ENCODE measurements around the gene AICDA.
"Not testable (repeated sequence)": the region's sequence is repeated elsewhere in the genome, so short reads cannot be mapped to it uniquely, and the experiment has no call there.

AICDA gene

DNA sequence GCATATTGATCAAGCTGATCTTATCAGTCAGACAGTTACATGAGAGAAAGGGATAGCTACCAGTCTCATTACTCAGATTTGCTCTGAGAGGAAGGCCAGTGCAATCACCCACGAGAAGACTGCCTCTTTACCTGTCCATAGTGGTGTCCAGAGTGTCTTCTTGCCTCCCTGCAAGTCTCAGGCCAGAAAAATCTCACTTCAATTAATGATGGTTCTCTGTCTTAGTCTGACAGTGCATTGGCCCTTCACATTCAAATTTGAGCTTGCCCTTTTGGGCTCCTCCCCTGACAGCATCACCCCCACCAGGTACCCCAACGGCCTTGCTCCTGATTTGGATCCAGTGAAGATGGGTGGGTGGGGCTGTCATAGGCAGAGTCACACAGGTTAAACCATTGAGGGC lies at the start of gene AICDA:
TSS of gene AICDA (minus strand) at position 231 of the 400 bp plus-strand sequence. CDS start at position 139, 92 bp downstream.
- DNase-seq, result no peak

DNA sequence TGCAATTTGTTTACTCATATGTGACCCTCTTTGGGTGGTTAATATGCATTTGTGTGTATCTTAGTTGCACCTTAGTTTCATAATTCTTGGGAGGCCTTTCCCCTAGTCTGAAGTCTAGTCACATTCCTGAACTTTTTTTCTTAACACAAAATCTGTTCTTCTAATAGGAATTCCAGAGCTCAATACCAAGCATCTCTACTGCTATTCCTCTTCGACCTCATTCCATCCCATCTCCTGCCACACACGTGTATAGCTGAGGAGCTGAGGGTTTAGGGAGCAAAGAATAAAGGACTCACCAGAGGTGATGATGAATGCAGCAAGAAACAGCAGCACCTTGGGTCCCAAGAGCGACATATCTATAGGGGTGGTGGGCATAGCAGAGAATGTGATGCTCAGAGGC lies 49.1 kb upstream of the AICDA start:
- no peak for DNase-seq

DNA sequence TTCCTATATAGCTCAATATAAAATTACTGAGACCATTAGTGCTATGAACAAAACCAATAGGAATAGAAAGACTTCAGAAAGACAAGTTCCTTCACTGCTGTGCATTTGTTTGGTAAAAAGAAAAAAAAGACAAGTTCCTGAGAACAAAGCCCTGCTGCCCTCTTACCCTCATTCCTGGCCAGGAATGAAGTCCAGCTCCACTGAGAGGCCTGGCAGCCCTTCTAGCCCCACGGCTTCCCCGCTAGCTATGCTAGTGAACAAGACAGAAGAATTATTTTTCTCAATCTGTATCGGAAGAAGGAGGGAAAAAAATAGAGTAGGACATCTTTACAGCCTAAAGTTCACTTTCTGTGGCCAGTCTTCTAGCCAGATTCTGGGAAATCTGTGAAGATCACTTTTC lies 48.4 kb upstream of the AICDA start:
- DNase-seq, result no peak

DNA sequence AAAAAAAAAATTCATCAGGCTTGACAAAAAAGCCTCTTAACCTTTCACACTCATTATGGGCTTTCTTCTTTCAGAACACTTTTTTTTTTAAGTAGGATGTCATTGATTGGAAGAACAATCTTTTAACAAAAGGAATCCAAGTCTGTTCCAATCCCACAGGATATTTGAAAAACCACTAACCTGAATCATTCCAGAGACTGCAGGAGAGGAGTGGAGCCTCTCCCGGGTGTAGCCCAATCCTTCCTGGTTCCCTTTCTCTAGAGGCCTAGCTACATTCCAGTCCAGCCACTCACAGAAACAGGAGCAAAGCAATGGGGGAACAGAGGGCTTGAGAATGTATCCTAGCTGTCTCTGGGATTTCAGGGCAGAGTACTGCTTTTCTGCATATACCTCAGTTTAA lies 45.7 kb upstream of the AICDA start:
- no peak for DNase-seq

DNA sequence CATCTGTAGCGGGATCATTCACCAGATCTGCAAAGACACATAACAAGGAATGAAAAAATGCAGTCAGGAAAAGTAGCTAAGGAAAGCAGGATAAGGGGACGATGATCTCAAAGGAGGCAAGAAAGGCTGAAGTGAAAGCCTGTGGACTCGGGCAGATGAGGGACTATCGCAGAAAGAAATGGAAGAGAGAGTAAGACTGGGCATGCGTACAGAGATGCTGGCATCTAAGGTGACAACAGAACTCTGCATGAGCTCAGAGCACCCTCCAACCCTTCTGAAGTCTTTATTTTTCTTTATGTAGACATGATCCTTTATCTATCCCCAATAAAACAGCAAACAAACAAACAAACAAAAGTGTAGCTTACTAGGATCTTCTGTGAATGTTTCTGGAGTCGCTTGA lies 42.8 kb upstream of the AICDA start:
- DNase-seq, result no peak

DNA sequence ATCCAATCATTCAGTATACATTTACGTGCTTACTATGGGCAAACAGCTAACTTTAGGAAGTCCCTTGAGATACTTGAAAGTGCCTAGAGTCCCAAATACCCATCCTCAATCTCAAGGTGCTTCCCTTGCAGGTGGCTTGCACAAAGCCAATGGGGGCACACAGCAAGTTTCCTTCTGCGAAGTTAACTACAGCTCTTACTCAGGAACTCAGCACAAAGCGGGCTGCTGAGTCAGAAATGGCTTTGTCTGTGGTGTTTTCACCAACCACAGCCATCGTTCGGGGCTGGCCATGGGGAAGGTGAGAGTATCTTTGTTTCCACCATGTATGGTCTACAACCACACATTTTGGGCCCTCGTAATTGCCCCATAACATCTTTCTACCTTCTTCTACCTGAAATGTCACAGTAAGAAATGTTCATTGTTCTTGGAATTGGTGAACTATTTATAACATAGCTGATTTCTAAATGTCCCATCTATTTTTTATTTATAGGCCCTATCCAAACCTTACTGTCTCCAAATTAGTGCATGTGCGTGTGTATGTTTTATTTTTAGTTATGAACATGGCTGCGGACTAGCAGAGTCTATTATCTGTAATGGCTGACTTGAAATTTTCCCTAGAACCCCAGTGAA lies 36.0 kb upstream of the AICDA start:
- peak; percentile 69 for DNase-seq

DNA sequence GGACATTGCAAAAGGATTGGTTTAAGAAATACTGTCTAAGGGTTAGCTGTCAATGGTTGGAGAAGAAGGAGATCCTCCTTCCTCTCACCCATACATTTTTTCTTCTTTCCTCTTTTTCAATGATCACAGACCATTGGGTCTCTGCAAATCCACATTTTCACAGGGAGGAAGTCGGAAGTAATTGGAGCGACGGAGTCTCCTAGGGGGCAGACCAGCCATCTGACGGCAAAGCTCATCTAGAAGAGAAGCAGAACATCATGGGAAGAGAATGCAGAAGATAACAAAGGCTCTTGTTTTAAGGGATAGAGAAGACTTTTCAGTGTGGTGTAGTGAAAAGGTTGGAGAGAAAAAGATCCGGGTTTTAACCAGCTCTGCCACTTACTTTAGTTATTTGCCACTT lies 35.3 kb upstream of the AICDA start:
- DNase-seq, result no peak

DNA sequence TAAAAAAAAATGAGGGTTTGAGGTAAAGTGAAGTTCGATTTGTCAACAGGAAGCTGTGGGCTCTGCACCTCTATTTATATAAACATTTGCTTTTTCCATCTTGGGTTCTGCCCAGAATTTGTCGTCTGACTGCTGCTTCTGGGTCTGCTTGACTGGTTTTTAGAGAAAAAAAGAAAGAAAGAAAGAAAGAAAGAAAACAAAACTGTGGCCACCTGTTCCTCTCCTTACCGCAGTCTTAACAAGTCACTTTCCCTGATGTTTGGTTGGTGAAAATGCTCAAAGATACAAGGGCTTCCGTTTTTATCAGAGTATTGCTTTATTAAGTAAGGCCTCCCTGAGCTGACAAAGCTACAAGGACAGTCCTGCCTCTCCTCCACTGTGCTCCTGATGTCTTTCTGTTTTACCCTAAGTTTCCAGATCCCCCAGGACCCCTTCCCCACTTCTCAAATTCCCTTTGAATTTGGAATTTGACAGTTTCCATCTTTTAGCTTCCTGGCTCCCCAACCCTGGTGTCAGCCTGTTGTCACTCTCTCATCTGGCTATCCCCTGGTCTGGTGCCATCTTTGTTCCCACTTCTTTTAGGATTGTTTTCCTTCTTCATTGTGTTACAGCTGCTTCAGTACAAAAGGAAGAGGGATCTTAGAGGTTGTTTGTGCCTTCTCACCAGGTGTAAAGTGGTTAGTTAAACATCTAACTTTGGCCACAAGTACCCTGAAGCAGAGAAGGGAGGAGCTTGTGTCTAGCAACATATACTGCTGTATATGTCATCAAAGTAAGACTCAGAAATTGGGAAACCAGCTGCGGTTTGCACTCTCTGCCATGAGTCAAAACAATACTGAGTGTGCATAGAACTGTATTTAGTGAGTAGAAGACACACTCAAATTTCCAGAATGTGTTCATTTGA lies 31.9 kb upstream of the AICDA start:
- no peak for DNase-seq

DNA sequence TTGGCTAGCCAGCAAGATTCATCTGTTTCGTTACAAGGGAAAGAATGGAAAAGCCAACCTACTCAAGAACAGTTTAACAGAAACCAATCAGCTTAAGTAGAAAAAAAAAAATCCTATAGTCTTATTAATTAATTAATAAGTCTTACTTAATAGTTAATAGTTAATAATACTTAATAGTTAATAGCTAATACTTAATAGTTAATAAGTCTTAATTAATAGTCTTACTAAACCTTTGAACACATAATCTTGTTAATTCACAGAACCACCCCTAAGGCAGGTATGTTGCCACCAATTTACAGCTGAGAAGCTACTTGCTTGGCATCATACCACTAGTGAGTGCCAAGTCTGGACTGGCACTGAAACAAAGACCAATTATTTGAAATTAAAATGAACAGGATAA lies 30.1 kb upstream of the AICDA start:
- no peak for DNase-seq

DNA sequence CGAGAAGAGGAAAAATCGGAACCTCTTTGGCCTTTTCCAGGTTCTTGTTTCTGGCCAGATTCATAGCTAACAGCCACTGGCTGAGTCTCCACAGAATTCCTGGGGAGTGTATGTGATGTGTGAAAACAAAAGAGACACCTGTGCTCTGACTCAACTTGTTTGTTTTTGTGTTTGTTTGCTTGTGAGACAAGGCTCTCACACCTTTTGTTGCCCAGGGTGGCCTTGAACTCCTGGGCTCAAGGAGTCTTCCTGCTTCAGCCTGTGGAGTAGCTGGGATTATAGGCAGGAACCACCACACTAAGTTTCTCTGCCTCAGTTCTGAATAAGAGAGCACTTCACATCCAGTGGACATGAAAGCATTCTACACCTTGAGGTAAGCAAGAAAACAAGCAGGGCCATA lies 27.3 kb upstream of the AICDA start:
- DNase-seq, result no peak

DNA sequence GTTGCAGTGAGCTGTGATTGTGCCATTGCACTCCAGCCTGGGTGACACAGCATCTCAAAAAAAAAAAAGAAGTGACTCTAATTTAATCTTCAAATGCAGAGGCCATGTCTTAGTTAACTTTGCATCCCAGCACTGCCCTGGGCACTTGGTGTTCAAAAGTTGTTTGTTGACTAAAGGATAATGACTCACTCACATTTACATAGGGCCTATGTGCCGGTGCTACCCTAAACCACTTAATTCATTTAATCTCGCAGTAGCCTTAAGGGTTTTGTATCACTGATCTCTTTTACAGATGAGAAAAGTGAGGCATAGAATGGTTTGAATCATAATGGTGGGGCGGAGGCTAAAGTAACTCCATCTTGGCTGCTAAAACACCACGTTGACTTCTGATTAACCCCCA lies 26.3 kb upstream of the AICDA start:
- DNase-seq, result no peak

DNA sequence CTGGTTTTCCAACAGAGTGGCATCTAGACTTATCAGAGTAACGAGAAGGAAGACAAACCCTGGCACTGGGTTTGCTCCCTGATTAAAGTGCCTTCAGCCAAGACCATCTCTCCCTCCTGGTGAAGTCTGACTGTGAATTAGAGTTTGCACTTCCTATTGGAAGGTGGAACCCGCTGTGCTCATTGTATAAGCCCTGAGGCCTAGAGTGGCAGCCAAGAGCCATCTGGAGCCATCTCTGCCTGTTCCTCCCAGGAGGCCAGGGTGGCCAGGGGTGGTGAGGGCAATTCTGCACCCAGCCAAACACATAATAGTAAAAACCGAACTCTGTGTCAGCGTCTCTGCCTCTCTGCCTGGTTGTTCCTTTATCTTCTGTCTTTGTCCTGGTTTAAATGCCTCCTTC lies 25.0 kb upstream of the AICDA start:
- DNase-seq, result no peak

DNA sequence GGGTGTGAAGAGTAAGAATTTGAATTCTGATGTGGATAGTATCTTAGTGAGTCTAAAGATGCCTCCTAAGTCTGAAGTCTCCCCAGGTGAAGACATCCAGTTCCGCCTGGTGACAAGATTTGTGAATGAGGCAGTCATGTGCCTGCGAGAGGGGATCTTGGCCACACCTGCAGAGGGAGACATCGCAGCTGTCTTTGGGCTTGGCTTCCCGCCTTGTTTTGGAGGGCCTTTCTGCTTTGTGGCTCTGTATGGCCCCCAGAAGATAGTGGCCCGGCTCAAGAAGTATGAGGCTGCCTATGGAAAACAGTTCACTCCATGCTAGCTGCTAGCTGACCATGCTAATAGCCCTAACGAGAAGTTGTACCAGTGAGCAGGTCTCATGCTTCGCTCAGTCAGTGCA lies 24.6 kb upstream of the AICDA start:
- DNase-seq, result no peak

DNA sequence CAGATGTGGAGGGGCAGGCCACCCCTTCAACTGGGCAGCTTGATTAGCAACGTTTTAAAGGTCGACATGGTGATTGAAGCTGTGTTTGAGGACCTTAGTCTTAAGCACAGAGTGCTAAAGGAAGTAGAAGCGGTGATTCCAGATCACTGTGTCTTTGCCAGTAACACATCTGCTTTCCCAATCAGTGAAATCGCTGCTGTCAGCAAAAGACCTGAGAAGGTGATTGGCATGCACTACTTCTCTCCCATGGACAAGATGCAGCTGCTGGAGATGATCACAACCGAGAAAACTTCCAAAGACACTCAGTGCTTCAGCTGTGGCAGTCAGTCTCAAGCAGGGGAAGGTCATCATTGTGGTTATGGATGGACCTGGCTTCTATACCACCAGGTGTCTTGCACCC lies 23.9 kb upstream of the AICDA start:
- no peak for DNase-seq

DNA sequence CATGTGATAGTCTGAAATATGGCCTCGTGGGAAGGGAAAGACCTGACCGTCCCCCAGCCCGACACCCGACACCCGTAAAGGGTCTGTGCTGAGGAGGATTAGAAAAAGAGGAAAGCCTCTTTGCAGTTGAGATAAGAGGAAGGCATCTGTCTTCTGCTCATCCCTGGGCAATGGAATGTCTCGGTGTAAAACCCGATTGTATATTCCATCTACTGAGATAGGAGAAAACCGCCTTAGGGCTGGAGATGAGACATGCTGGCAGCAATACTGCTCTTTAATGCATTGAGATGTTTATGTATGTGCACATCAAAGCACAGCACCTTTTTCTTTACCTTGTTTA lies 23.3 kb upstream of the AICDA start:
- DNase-seq, result not testable (repeated sequence)

DNA sequence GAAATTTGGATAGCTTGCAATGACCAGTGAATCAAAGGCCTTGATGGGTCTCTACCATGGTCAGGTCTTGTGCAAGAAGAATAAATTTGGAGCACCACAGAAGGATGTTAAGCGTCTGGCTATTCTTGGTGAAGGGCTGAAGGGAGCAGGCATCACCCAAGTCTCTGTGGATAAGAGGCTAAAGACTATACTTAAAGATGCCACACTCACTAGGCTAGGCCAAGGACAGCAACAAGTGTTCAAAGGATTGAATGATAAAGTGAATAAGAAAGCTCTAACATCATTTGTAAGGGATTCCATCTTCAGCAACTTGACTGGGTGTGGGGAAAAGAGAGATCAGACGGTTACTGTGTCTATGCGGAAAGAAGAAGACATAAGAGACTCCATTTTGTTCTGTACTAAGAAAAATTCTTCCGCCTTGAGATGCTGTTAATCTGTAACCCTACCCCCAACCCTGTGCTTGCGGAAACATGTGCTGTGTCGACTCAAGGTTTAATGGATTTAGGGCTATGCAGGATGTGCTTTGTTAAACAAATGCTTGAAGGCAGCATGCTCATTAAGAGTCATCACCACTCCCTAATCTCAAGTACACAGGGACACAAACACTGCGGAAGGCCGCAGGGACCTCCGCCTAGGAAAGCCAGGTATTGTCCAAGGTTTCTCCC lies 22.8 kb upstream of the AICDA start:
- DNase-seq, result not testable (repeated sequence)

DNA sequence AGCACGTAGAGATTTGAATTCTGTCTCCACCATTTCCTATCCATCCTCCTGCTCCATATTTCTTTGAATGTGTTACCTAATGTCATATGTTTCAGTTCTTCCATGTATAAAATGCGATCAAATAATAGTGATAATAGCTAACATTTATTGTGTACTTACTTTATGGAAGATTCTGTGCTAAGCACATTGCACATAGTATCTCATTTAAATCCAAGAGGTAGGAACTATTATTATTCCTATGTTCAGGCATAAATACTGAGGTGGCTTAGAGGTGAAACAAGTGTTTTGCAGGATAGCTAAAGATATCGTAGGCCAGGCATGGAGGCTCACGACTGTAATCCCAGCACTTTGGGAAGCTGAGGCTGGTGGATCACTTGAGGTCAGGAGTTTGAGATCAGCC lies 17.5 kb upstream of the AICDA start:
- no peak for DNase-seq

DNA sequence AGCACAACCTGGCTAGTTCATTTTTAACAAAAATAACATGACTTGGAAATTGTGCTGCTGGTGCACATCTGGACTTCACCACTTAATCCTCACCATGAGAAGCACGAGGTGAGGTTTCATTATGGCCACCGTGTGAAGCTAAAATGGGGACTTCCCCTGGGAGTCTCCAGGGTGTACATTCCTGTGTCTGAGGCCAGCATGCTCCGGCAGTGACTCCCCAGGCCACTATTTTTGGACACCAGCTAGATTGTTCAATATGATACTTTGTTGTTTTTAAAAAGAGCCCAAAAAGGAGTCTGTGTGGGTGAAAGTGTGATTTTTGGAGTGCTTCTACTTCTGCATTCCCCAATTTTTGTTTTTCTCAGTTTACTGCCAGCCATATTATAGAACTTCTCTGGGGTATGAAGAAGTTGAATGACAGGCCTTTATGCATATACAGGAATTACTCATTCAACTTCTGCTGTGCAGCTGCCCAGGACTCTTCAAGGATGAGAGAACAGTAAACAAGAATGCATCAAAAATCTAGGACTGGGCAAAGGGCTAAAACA lies 16.9 kb upstream of the AICDA start:
- DNase-seq, result no peak

DNA sequence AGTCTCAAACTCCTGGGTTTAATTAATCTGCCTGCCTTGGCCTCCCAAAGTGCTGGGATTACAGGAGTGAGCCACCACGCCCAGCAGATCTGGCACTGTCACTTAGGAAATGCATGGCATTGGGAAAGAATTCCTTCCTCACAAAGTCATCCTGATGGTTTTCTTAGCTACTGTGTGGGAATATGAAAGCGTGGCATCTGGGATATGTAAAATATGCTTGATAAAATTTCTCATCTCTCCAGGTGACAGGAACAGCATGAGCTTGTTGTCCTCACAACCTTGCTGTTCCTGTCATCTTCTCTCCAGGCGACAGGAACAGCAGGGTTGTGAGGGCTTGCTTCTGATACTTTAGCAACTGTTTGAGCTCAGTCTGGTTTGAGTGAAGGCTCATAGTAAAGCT lies 16.1 kb upstream of the AICDA start:
- DNase-seq, result no peak

DNA sequence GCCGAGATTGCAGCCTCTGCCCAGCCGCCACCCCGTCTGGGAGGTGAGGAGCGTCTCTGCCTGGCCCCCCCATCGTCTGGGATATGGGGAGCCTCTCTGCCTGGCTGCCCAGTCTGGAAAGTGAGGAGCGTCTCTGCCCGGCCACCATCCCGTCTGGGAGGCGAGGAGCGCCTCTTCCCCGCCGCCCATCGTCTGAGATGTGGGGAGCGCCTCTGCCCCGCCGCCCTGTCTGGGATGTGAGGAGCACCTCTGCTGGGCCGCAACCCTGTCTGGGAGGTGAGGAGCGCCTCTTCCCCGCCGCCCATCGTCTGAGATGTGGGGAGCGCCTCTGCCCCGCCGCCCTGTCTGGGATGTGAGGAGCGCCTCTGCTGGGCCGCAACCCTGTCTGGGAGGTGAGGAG lies 12.1 kb upstream of the AICDA start:
- DNase-seq, result not testable (repeated sequence)

DNA sequence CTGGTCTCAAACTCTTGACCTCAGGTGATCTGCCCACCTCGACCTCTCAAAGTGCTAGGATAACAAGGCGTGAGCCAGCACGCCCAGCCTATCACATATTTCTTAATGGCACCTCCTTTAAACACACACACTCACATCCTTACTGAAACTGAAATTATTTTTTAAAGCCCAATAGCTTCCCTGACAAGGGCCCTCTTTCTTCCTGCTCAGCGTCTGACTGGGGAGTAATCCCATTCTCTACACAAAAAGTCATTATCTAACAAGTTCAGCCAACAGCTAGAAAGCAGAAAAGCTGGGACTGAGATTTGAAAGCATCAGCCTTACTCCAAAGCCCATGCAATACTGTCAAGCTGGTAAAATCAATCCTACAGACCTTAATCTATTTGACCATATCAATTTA lies 10.0 kb upstream of the AICDA start:
- no peak for DNase-seq

DNA sequence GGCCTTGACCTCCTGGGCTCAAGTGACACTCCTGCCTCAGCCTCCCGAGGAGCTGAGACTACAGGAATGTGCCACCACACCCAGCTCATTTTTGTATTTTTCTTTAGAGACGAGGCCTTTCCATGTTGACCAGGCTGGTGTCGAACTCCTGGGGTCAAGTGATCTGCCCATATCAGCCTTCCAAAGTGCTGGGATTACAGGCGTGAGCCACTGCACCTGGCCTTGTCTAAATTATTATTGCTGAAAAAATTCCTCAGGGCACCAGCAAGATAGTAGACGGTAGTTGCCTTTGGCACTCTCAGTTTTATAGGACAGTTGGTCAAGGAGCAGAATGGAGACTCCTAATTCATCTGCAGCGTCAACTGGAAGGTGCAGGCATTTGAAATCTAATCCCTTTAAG lies 2.5 kb upstream of the AICDA start:
- no peak for DNase-seq

DNA sequence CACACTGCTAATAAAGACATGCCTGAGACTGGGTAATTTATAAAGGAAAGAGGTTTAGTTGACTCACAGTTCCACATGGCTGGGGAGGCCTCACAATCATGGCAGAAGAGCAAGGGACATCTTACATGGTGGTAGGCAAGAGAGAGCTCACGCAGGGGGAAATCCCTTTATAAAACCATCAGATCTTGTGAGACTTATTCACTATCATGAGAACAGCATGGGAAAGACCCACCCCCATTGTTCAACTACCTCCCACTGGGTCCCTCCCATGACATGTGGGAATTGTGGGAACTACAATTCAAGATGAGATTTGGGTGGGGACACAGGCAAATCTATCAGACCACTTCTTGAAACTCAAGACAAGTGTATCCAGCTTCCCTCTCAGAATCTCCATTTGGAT lies 1.2 kb upstream of the AICDA start:
- not testable (repeated sequence) for DNase-seq

DNA sequence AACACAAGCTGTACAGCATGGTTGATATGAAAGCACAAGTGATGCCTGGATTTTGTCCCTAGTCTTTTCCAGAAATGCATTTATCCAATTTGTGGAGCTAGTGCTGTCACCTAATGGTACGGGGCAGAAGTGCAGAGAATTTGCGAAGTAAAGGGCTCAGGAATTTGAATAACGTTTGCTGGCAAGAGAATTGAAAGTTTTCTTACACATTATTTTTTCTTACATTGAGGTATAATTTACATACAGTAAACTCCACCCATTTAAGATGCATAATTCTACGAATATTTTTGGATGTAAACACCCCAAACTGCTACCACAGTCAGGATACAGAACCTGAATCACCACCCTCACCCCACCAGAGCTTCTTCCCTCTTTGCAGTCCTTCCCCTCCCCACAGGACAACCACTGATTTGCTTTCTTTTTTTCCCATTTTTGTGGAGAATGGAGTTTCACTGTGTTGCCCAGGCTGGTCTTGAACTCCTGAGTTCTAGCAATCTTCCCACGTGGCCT lies 3.5 kb downstream of the AICDA start:
- no peak for DNase-seq
